Skin epidermis (tissue), 12 donors: ENCODE data around the gene CAMK1.
"Not testable (repeated sequence)": the region's sequence is repeated elsewhere in the genome, so short reads cannot be mapped to it uniquely, and the experiment has no call there.

Source experiments
- H3K27ac ChIP-seq, 21 experiments: fragments of 200-600 bp; sonication (generic) in 11 of 21; one replicate each; pipeline ENCODE4 v1.5.0; 2020; ENCODE audit warnings: mild to moderate bottlenecking in 3 of 21, inconsistent platforms in 2 of 21, moderate library complexity in 2 of 21
- H3K4me3 ChIP-seq, 7 experiments: fragments of 200-600 bp; sonication (generic) in 2 of 7; one replicate each; pipeline ENCODE4 v1.5.0; 2020; ENCODE audit warnings: inconsistent platforms in 2 of 7, mild to moderate bottlenecking in 2 of 7, moderate library complexity in 1 of 7

The CAMK1 gene

DNA sequence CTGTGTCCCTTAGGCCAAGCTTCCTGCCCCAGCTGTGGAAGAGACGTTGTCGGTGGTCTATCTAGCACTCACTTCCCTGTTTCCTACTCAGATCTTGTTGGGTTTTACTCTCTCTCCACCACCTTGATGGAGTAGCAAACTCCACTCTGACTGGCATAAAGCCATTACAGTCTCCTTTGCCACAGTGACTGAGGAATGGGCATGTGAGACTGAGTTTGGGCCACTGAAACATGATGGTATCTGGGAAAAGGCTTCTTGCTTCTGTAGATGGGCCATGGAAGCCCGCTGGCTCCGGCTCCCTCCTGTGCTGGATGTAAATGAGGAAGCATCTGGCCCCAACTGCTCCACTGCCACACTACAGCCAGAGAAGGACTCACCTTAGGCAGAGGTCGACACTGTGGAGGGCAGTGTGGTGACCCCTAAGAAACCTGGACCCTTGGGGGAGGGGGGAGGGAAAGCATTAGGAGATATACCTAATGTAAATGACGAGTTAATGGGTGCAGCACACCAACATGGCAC is 9.4 kb upstream of the CAMK1 start:
- H3K27ac ChIP-seq: peak overlapping the region in 11 of 21 experiments; percentile 2 to 88 (median 77)

GRCh38 chr3:9778143-9779074 is 8.7 kb upstream of the CAMK1 start:
- Histone ChIP-seq H3K27ac (peak overlapping the region in 9 of 21 experiments; percentile 2 to 88 (median 62)), H3K4me3 (no peak overlapping the region)

More for the DNA sequence above, 9.4 kb upstream of the CAMK1 start:
- H3K4me3 ChIP-seq: no peak overlapping the region

- Histone ChIP-seq H3K4me3 (no peak overlapping the region), H3K27ac (peak overlapping the region in 2 of 21 experiments; percentile 8 to 14)
Measured at GRCh38 chr3:9777694-9778021, 7.9 kb upstream of the CAMK1 start.

- peak overlapping the region in 1 of 21 experiments; percentile 14 for H3K27ac ChIP-seq
Measured at GRCh38 chr3:9776896-9777693, 7.3 kb upstream of the CAMK1 start.

DNA sequence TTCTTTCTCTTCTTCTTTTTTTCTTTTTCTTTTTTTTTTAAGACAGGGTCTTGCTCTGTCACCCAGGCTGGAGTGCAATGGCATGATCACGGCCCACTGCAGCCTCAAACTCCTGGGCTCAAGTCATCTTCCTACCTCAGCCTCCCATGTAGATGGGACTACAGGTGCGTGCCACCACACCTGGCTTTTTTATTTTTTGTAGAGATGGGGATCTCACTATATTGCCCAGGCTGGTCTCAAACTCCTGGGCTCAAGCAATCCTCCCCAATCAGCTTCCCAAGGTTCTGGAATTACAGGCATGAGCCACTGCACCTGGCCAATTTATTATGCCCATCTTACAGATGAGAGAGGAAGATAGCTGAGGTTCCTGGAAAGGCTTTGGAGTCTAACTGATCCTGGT is 1.3 kb upstream of the CAMK1 start:
- not testable (repeated sequence) for H3K4me3 ChIP-seq, H3K27ac ChIP-seq

More at GRCh38 chr3:9776896-9777693, 7.3 kb upstream of the CAMK1 start:
- H3K4me3 ChIP-seq: no peak overlapping the region

DNA sequence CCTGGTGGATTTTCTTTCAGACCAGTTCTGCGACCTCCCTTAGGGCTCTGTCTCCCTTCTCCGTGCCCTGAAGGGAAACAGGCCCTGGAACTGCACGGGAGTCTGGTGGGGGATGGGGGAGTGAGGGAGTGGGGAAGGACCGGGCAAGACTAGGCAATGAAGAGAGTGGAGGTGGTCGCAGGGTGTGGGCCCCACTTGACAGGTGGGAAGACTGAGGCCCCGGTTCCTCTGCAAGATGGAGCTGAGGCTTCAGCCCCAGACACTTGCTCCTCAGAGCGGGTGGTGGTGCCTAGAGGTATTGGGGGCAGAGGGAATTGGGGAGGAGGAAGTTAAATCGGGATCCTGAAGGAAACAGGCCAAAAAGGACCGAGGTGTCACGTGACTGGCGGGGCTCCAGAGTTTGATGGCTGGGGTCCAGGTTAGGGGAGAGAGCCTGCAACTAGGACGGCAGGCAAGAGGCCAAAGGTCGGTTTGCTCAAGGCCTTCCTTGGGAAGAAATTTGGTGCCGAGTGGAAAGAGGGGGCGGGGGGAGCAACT is 597 bp upstream of the CAMK1 start:
- H3K27ac ChIP-seq: peak overlapping the region in 19 of 21 experiments; percentile 17 to 84 (median 79)
- H3K4me3 ChIP-seq: peak overlapping the region; percentile 40 to 65 (median 49)

GRCh38 chr3:9769012-9769411 is 735 bp downstream of the CAMK1 start:
- peak overlapping the region in 13 of 21 experiments; percentile 17 to 84 (median 79) for H3K27ac ChIP-seq

GRCh38 chr3:9768141-9768775 is 1.5 kb downstream of the CAMK1 start:
- Histone ChIP-seq H3K4me3 (no peak overlapping the region), H3K27ac (peak overlapping the region in 7 of 21 experiments; percentile 5 to 84 (median 79))

More at GRCh38 chr3:9769012-9769411, 735 bp downstream of the CAMK1 start:
- peak overlapping the region; percentile 40 to 65 (median 49) for H3K4me3 ChIP-seq

DNA sequence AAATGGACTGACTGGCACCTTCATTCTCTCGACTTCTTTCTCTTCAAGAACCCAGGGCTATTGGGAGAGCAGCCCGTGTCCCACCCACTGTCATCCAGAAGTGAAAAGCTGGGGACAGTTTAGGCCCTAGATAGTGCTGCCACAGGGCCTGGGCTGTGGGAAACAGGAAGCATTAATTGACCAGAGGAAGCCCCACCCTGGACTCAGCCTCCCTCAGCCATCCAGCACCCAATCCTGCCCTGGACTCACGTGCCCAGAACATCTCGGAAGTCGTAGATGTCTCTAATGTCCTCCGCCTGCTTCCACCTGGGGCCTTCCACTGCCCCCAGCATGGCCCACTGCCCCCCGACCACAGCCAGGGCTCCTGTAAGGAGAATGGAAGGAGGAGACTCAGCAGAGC is 2.3 kb downstream of the CAMK1 start:
- Histone ChIP-seq H3K27ac (peak overlapping the region in 5 of 21 experiments; percentile 16 to 83 (median 21)), H3K4me3 (no peak overlapping the region)

DNA sequence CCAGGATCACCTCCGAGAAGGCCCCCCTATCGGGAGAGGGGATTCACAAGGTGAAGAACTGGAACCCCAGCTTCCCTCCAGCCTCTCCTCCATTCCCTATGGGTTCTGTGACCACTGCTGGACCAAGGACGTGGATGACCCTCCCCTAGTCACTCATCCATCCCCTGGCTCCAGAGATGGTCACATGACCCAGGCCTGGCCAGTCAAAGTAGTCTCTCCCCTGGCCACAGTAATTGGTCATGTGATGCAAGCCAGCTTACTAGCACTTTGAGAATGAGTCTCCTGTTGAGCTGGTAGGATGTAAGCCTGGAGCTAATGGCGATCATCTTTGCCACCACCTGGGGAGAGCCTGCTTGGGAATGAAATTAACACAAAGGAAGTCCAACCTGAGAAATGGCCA is 3.9 kb downstream of the CAMK1 start:
- no peak overlapping the region for H3K27ac ChIP-seq
- H3K4me3 ChIP-seq: no peak overlapping the region

DNA sequence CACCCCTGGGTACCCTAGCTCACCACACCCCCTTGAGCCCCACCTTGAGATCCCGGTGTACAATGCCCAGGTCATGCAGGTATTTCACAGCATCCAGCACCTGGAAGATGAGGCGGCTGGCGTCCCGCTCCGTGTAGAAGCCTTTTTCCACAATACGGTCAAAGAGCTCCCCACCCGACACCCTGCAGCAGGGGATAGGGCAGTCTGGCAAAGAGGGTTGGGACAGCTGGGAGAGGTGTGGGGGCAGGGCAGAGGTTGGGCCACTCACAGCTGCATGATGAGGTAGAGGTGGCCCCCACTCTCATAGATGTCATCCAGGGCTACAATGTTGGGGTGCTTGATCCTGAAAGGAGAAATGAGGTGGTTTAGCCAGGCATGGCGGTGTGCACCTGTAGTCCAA is 6.9 kb downstream of the CAMK1 start:
- no peak overlapping the region for H3K4me3 ChIP-seq

DNA sequence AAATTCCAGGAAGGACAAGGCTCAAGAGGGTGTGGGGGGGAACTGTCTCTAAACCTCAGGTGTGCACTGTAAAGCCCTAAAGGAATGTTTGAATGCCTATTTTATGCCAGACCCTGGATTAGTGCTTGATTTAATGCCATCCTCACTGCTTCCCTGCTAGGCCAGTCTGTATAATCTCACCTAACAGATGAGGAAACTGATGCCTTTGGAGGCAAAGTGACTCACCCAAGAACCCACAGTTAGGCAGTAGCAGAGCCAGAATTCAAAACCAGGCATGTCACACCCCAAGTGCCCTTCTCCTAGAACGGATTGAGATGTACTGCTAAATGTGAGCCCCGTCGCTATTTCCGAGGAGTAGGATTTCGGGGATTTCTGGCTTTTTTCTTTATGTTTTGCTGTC is 7.8 kb downstream of the CAMK1 start:
- H3K27ac ChIP-seq: no peak overlapping the region

More for the DNA sequence above, 6.9 kb downstream of the CAMK1 start:
- no peak overlapping the region for H3K27ac ChIP-seq

DNA sequence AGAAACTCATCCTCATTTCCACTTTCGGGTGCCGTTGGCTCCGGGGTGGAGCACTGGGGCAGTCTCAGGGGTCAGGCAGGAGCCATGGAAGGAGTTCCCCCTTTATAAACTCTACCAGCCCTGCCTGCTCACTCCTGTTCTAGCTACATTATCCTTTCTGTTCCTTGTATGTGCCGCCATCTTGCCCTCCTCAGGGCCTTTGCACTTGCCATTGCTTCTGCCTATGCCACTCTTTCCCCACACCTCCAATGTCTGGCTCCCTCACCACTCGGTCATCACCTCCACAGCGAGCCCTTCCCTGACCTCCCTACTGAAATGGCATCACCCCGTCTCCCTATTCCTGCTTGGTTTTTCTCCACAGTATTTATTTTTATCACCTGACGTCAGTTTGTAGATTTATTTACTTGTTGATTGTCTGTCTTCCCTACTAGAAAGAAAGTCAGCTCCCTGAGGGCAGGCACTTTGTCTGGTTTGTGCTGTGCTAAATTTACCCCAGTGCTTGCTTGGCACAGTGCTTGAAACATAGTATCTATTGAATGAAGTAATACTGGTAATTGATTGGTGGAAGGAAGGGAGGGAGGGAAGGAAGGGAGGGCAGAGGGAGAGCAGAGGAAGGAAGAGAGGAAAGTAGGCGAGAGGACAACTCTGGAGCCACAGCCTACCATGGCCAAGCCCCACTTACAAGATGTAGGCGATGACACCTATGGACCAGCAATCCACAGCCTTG is 8.8 kb downstream of the CAMK1 start:
- no peak overlapping the region for H3K27ac ChIP-seq
- H3K4me3 ChIP-seq: no peak overlapping the region

More for the DNA sequence above, 7.8 kb downstream of the CAMK1 start:
- H3K4me3 ChIP-seq: no peak overlapping the region

- Histone ChIP-seq H3K4me3 (no peak overlapping the region), H3K27ac (no peak overlapping the region)
Measured at GRCh38 chr3:9757427-9757826, 12.3 kb downstream of the CAMK1 start.

DNA sequence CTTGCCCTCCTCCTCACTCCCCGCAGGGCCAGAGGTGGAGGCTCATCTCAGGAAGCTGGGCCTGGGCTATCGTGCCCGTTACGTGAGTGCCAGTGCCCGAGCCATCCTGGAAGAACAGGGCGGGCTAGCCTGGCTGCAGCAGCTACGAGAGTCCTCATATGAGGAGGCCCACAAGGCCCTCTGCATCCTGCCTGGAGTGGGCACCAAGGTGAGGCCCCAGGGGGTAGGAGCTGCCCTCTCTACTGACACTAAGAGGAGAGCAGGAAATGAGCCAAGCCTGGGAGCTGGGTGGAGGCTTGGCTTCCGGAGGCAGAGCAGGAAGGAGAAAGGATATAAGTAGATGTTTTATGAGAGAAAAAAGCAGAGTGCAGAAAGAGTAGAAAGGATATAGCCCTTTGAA is 15.1 kb downstream of the CAMK1 start:
- peak overlapping the region in 14 of 21 experiments; percentile 4 to 66 (median 34) for H3K27ac ChIP-seq

GRCh38 chr3:9750556-9751411 is 19.0 kb downstream of the CAMK1 start:
- H3K27ac ChIP-seq: peak overlapping the region; percentile 31 to 97 (median 86)
- peak overlapping the region; percentile 45 to 68 (median 60) for H3K4me3 ChIP-seq

More for the DNA sequence above, 15.1 kb downstream of the CAMK1 start:
- no peak overlapping the region for H3K4me3 ChIP-seq

- H3K27ac ChIP-seq: peak within 1 kb of the TSS; percentile 57 to 97 (median 86)
- peak within 1 kb of the TSS; percentile 45 to 68 (median 60) for H3K4me3 ChIP-seq
Measured at GRCh38 chr3:9749645-9750555, 19.8 kb downstream of the CAMK1 start, which contains the start of gene OGG1. Gene OGG1, plus strand, starts transcription at chr3:9749952. Its CDS starts 335 bp downstream, at chr3:9750287.
